Upper lobe of right lung (tissue), 1 donor: ENCODE results near the gene NT5DC3. TPM values are rescaled to one million over a fixed set of nuclear protein-coding genes. Genes with fewer than 3 reads are reported as not detected.

ENCODE experiments used
- ATAC-seq: fragments of 200-7000 bp; cut with Tn5 transposase; one replicate; pipeline ENCODE4 v1.9.1; 2020; ENCODE audit warnings: mild to moderate bottlenecking, moderate library complexity
- DNase-seq: peaks from one replicate; pipeline ENCODE4 v3.0.0-alpha.2; 2020
- H3K27ac ChIP-seq: fragments of 200-600 bp; one replicate; pipeline ENCODE4 v1.8.0; 2022
- H3K27me3 ChIP-seq: fragments of 200-600 bp; one replicate; pipeline ENCODE4 v1.8.0; 2022; ENCODE audit warnings: mild to moderate bottlenecking
- H3K36me3 ChIP-seq: fragments of 200-600 bp; one replicate; pipeline ENCODE4 v1.8.0; 2022
- H3K4me1 ChIP-seq: fragments of 200-600 bp; one replicate; pipeline ENCODE4 v1.8.0; 2022
- H3K4me3 ChIP-seq: fragments of 200-600 bp; one replicate; pipeline ENCODE4 v1.8.0; 2022; ENCODE audit warnings: mild to moderate bottlenecking
- H3K9me3 ChIP-seq: fragments of 200-600 bp; one replicate; pipeline ENCODE4 v1.8.0; 2022
- intact Hi-C: fragments of 100-400 bp; cut with DNase I; formaldehyde crosslinking; loops from one replicate; pipeline ENCODE4 v1.11.0; 2022
- total RNA-seq: library from RNA; stranded (reverse); fragmentation: NEBNext Ultra II Directional; extraction: Animal tissue kit (Norgen Biotek cat#: 25700); gene quantifications from one replicate; pipeline ENCODE4 v1.2.1, GENCODE V29; 2021
- TF ChIP-seq, protein P1 (sequence below): fragments of 200-600 bp; IDR thresholded peaks from one replicate; pipeline ENCODE4 v1.8.0; 2022; ENCODE audit warnings: antibody characterized with exemption
- donor health status: DM: no; HTN: yes; CAD: no; lungs with severe emphysema.

NT5DC3 gene
- total RNA-seq, 1 donor from 2014 or later = 6.5 TPM

GRCh38 chr12:103748875-103749274 lies 92.2 kb downstream of the NT5DC3 start:
- no peak for ATAC-seq
- H3K27me3 ChIP-seq = no peaks in the 10 kb centered on the region
- no peak overlapping the region for H3K27ac ChIP-seq
- H3K4me1 ChIP-seq = no peaks in the 10 kb centered on the region
- no peak overlapping the region for H3K4me3 ChIP-seq
- no peaks in the 10 kb centered on the region for H3K36me3 ChIP-seq
- TF ChIP-seq, protein P1, sequence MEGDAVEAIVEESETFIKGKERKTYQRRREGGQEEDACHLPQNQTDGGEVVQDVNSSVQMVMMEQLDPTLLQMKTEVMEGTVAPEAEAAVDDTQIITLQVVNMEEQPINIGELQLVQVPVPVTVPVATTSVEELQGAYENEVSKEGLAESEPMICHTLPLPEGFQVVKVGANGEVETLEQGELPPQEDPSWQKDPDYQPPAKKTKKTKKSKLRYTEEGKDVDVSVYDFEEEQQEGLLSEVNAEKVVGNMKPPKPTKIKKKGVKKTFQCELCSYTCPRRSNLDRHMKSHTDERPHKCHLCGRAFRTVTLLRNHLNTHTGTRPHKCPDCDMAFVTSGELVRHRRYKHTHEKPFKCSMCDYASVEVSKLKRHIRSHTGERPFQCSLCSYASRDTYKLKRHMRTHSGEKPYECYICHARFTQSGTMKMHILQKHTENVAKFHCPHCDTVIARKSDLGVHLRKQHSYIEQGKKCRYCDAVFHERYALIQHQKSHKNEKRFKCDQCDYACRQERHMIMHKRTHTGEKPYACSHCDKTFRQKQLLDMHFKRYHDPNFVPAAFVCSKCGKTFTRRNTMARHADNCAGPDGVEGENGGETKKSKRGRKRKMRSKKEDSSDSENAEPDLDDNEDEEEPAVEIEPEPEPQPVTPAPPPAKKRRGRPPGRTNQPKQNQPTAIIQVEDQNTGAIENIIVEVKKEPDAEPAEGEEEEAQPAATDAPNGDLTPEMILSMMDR = no peak
- intact Hi-C loops = no loop called here
- H3K9me3 ChIP-seq = no peaks in the 10 kb centered on the region
- DNase-seq = no peak

- DNase-seq (no peak), ATAC-seq (no peak)
- no peaks in the 10 kb centered on the region for H3K27me3 ChIP-seq
- H3K4me1 ChIP-seq = no peaks in the 10 kb centered on the region
- H3K36me3 ChIP-seq = no peaks in the 10 kb centered on the region
- TF ChIP-seq, protein P1 = no peak
- H3K27ac ChIP-seq = no peak overlapping the region
- no peak overlapping the region for H3K4me3 ChIP-seq
- H3K9me3 ChIP-seq = no peaks in the 10 kb centered on the region
- intact Hi-C loops = no loop called here
These were observed 93.0 kb downstream of the NT5DC3 start for GRCh38 chr12:103748002-103748401.

DNA sequence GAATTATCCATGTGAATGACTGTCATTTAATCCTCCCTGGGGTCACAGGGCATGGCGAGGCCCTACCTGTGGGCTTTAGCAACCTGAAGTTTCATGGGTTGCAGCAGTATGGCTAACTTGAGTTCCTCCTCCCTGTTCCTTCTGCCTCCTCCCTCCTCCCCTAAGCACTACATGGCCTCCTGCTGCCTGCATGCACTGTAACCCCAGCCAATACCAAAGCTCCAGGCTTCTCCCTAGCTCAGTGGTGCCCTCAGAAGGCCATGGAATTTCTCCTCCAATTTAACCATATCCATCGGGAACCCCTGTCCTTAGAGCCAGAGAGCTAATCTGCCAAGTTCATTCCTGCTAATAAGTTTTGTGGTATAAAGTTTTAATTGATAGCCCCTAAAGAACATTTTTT lies 95.1 kb downstream of the NT5DC3 start:
- intact Hi-C loops = no loop called here
- H3K4me1 ChIP-seq = no peaks in the 10 kb centered on the region
- no peak for DNase-seq
- no peak overlapping the region for H3K27ac ChIP-seq
- TF ChIP-seq, protein P1 = no peak
- H3K27me3 ChIP-seq = no peaks in the 10 kb centered on the region
- H3K9me3 ChIP-seq = no peaks in the 10 kb centered on the region
- no peaks in the 10 kb centered on the region for H3K36me3 ChIP-seq
- ATAC-seq = no peak
- no peak overlapping the region for H3K4me3 ChIP-seq

- Histone ChIP-seq H3K27me3 (no peaks in the 10 kb centered on the region), H3K4me3 (no peak overlapping the region), H3K4me1 (no peaks in the 10 kb centered on the region), H3K27ac (no peak overlapping the region), H3K9me3 (no peaks in the 10 kb centered on the region), H3K36me3 (no peaks in the 10 kb centered on the region)
- ATAC-seq (no peak), DNase-seq (no peak)
- TF ChIP-seq, protein P1 = no peak
- intact Hi-C loops = no loop called here
These were observed 97.2 kb downstream of the NT5DC3 start for GRCh38 chr12:103743788-103744187.

DNA sequence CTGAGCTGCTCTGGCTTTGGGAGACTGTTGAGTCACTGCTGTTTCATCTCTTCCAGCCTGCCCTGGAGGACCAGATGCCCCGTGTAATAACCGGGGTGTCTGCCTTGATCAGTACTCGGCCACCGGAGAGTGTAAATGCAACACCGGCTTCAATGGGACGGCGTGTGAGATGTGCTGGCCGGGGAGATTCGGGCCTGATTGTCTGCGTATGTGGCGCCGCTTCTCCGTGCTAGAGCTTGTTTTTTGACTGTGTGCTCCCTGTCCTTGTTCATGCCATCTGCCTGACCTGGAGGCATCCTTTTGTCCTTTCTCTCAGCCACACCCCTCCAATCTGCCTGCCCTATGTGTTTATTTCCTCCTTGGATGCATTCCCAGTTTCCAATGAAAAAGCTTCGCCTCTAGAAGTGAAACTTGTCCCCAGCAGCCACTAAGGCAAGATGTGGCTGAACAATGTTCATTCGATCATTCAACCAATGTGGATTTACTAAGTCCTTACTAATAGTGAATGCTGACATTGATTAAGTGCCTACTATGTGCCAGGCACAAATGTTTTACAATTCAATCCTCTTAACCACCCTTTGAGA lies 98.6 kb downstream of the NT5DC3 start:
- ATAC-seq (peak; percentile 31), DNase-seq (no peak)
- TF ChIP-seq, protein P1 = no peak
- Histone ChIP-seq H3K27me3 (no peaks in the 10 kb centered on the region), H3K4me1 (no peaks in the 10 kb centered on the region), H3K4me3 (no peak overlapping the region), H3K9me3 (no peaks in the 10 kb centered on the region), H3K27ac (no peak overlapping the region), H3K36me3 (no peaks in the 10 kb centered on the region)
- intact Hi-C loops = no loop called here

- intact Hi-C loops = no loop called here
- H3K4me1 ChIP-seq = no peaks in the 10 kb centered on the region
- DNase-seq (no peak), ATAC-seq (no peak)
- no peaks in the 10 kb centered on the region for H3K9me3 ChIP-seq
- H3K4me3 ChIP-seq = no peak overlapping the region
- H3K27me3 ChIP-seq = no peaks in the 10 kb centered on the region
- no peak overlapping the region for H3K27ac ChIP-seq
- no peaks in the 10 kb centered on the region for H3K36me3 ChIP-seq
- TF ChIP-seq, protein P1 = no peak
These were observed 103.2 kb downstream of the NT5DC3 start for GRCh38 chr12:103737881-103738280.
